Breast epithelium (tissue), 3 donors: Measurements from ENCODE around the gene SCN2B.

ENCODE experiments used
- POLR2A ChIP-seq: fragments of 450-650 bp; IDR thresholded peaks from one replicate; pipeline ENCODE4 v1.6.1; 2016; ENCODE audit warnings: antibody characterized with exemption, mild to moderate bottlenecking, moderate library complexity
- TF ChIP-seq, protein P1 (sequence below), 3 donors: fragments of 450-650 bp; IDR thresholded peaks; one replicate each; pipeline ENCODE4 v1.5.1; 2016 to 2017; ENCODE audit warnings: antibody characterized with exemption in 3 of 3, mild to moderate bottlenecking in 3 of 3, moderate library complexity in 3 of 3

DNA sequence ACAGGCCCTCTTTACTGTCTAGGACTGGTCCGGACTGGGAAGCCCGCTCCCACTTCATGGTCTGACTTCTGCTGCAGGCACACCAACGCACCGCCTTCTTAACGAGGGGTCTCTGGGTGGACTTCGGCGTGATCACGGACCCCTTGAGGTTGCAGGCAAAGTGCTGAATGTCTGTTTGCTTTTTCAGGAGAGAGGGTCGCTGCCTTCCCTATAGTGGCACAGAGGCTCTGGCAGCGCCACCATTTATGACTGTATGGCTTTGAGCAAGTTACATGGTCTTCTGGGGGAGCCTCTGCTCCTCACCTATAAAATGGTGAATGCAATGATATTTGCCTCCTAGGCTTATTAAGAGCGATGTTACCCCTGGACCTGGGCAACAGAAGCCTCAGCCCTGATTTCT lies 22.5 kb downstream of the SCN2B start:
- TF ChIP-seq, protein P1, sequence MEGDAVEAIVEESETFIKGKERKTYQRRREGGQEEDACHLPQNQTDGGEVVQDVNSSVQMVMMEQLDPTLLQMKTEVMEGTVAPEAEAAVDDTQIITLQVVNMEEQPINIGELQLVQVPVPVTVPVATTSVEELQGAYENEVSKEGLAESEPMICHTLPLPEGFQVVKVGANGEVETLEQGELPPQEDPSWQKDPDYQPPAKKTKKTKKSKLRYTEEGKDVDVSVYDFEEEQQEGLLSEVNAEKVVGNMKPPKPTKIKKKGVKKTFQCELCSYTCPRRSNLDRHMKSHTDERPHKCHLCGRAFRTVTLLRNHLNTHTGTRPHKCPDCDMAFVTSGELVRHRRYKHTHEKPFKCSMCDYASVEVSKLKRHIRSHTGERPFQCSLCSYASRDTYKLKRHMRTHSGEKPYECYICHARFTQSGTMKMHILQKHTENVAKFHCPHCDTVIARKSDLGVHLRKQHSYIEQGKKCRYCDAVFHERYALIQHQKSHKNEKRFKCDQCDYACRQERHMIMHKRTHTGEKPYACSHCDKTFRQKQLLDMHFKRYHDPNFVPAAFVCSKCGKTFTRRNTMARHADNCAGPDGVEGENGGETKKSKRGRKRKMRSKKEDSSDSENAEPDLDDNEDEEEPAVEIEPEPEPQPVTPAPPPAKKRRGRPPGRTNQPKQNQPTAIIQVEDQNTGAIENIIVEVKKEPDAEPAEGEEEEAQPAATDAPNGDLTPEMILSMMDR (IDR thresholded peaks at IDR 0.05), result no peak
- TF ChIP-seq POLR2A, result no peak
